ENCODE data around the gene CHRD. TPM values are rescaled to one million over a fixed set of nuclear protein-coding genes. Genes with fewer than 3 reads are reported as not detected.

Gene CHRD
- polyA plus RNA-seq, 1 of the 3 experiments (the other 2 are of a cell fraction): 0.95 TPM

DNA sequence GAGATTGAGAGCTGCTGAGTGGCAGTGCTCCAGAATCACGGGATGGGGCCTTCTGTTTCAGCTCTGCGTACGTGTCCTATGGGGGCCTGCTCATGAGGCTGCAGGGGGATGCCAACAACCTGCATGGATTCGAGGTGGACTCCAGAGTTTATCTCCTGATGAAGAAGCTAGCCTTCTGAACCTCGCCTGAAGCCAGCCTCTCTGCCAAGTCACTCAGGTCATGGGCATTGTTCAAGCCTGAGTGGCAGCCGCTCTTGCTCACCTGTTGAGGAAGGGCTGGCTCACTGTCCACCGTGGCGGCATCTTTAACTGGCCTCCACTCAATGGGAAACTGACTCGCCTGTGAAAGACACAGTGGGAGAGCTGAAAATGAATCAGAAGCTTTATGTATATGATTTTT lies 11.7 kb upstream of the CHRD start:
- Histone ChIP-seq H3K4me1 (ENCODE audit: control insufficient read depth in 1 of 2, insufficient read depth in 2 of 2, low read depth in 1 of 2, low read length in 1 of 2) (peaks cover 8 to 32% of the 10 kb centered on the region in 2 experiments; a peak in 3 of 4 replicates), H3F3A (replicated peaks; ENCODE audit: insufficient read depth) (peaks cover 45% of the 10 kb centered on the region), H3K27me3 (ENCODE audit: insufficient read depth) (no peaks in the 10 kb centered on the region), H3K4me2 (peak overlapping the region; percentile 54; the same call in 1 of the 2 replicates), H3K79me2 (ENCODE audit: insufficient read depth) (peaks cover 29% of the 10 kb centered on the region), H3K27ac (ENCODE audit: low read depth in 2 of 2, low read length in 1 of 2) (peak overlapping the region in 1 of 2 experiments; percentile 48; a peak in 3 of 4 replicates), H3K36me3 (replicated peaks in 1 of 2; ENCODE audit: control insufficient read depth in 1 of 2, insufficient read depth in 2 of 2, low read length in 1 of 2) (peaks cover 29 to 31% of the 10 kb centered on the region in 2 experiments), H4K20me1 (ENCODE audit: insufficient read depth) (peaks cover 43% of the 10 kb centered on the region), H2AFZ (ENCODE audit: low read depth) (no peak overlapping the region), H3K9ac (no peak overlapping the region), H3K9me2 (no peaks in the 10 kb centered on the region), H3K9me3 (no peaks in the 10 kb centered on the region), H3K4me3 (ENCODE audit: low read depth in 2 of 2, low read length in 1 of 2) (no peak overlapping the region)
- WGBS (ENCODE audit: low lambda C conversion rate): 82% methylated on average over 9 of the region's 9 CpGs
- DNase-seq: no peak
- TF ChIP-seq FOXJ3 (CRISPR knock-in tag; IDR thresholded peaks at IDR 0.05): no peak
- no peak for TF ChIP-seq ELF1 (IDR thresholded peaks at IDR 0.05)
- no peak for TF ChIP-seq RXRA (IDR thresholded peaks at IDR 0.05; ENCODE audit: borderline replicate concordance, low read depth)
- no peak for TF ChIP-seq TEAD4 (IDR thresholded peaks at IDR 0.05; ENCODE audit: borderline replicate concordance, insufficient read depth)
- no peak for TF ChIP-seq MXI1 (IDR thresholded peaks at IDR 0.05; ENCODE audit: low read depth, low read length)
- TF ChIP-seq EZH2phosphoT487 (IDR thresholded peaks at IDR 0.05; ENCODE audit: borderline replicate concordance, low read depth): no peak
- no peak for TF ChIP-seq NFIC (IDR thresholded peaks at IDR 0.05; ENCODE audit: borderline replicate concordance)
- TF ChIP-seq SIN3A (IDR thresholded peaks at IDR 0.05; ENCODE audit: borderline replicate concordance, low read depth, low read length): no peak
- TF ChIP-seq RFX5 (IDR thresholded peaks at IDR 0.05; ENCODE audit: low read length): no peak
- no peak for TF ChIP-seq EP300 (IDR thresholded peaks at IDR 0.05; ENCODE audit: borderline replicate concordance in 1 of 2, low read depth in 1 of 2, low read length in 1 of 2)
- no peak for TF ChIP-seq SMC3 (IDR thresholded peaks at IDR 0.05; ENCODE audit: low read depth, low read length)
- no peak for TF ChIP-seq RCOR1 (IDR thresholded peaks at IDR 0.05; ENCODE audit: low read length)
- TF ChIP-seq, protein P1, sequence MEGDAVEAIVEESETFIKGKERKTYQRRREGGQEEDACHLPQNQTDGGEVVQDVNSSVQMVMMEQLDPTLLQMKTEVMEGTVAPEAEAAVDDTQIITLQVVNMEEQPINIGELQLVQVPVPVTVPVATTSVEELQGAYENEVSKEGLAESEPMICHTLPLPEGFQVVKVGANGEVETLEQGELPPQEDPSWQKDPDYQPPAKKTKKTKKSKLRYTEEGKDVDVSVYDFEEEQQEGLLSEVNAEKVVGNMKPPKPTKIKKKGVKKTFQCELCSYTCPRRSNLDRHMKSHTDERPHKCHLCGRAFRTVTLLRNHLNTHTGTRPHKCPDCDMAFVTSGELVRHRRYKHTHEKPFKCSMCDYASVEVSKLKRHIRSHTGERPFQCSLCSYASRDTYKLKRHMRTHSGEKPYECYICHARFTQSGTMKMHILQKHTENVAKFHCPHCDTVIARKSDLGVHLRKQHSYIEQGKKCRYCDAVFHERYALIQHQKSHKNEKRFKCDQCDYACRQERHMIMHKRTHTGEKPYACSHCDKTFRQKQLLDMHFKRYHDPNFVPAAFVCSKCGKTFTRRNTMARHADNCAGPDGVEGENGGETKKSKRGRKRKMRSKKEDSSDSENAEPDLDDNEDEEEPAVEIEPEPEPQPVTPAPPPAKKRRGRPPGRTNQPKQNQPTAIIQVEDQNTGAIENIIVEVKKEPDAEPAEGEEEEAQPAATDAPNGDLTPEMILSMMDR (IDR thresholded peaks at IDR 0.05): no peak
- TF ChIP-seq NRF1 (IDR thresholded peaks at IDR 0.05; ENCODE audit: low read depth, low read length): no peak
- no peak for TF ChIP-seq GATA2 (CRISPR knock-in tag; IDR thresholded peaks at IDR 0.05)
- no peak for TF ChIP-seq TAF1 (IDR thresholded peaks at IDR 0.05; ENCODE audit: borderline replicate concordance, low read depth, low read length)
- no peak for TF ChIP-seq FOSL2 (IDR thresholded peaks at IDR 0.05; ENCODE audit: borderline replicate concordance, low read depth)
- TF ChIP-seq CHD2 (IDR thresholded peaks at IDR 0.05; ENCODE audit: low read length, partially characterized antibody): no peak
- no peak for TF ChIP-seq MEF2A (IDR thresholded peaks at IDR 0.05; ENCODE audit: borderline replicate concordance, low read depth)
- POLR2A ChIA-PET: interaction anchor here (0.8 to 2.0 kb wide), 2 partner anchors 30 to 152 kb away, joined by 3 to 4 read pairs; partner anchors contain the start of gene FAM131A
- CTCF ChIA-PET: interaction anchor here (0.7 to 11.1 kb wide), 7 partner anchors 62 to 456 kb away, joined by 3 to 165 read pairs (median 3); no protein-coding TSS in a partner anchor
